ENCODE measurements around the gene MED13L.
"Not testable (repeated sequence)": the region's sequence is repeated elsewhere in the genome, so short reads cannot be mapped to it uniquely, and the experiment has no call there.

The MED13L gene

DNA sequence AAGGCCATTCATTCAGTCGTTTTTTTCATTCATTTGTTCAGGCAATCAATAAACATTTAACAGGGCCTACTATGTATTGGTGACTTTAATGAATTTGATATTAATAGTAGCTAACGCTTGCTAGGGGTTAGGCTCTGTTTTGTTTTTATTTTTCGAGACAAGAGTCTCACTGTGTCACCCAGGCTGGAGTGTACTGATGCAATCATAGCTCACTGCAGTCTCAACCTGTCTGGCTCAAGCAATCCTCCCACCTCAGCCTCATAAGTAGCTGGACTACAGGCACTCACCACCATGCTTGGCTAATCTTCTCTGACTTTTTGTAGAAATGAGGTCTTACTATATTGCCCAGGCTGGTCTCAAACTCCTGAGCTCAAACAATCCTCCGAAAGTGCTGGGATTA lies 25.6 kb upstream of the MED13L start:
- DNase-seq: no peak

GRCh38 chr12:116302166-116303058 lies 24.9 kb upstream of the MED13L start:
- DNase-seq: no peak

DNA sequence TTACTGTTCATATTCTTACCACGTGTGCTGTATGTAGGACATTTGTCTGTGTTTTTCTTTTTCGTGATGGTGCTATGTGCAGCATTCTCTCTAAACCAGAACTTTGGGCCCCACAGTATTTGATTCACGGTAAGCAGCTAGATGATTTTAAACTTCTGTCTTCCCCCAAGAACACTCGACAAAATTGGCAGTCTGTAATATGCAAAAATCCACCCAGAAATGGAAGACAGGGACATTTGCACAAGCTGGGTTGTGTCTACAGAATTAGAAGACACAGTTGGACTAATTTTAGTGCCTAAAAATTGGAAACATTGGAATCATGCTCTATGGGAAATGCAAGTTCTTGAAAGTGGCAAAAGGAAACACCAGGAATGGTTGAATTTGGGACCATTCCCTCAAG lies 24.1 kb upstream of the MED13L start:
- no peak for DNase-seq

DNA sequence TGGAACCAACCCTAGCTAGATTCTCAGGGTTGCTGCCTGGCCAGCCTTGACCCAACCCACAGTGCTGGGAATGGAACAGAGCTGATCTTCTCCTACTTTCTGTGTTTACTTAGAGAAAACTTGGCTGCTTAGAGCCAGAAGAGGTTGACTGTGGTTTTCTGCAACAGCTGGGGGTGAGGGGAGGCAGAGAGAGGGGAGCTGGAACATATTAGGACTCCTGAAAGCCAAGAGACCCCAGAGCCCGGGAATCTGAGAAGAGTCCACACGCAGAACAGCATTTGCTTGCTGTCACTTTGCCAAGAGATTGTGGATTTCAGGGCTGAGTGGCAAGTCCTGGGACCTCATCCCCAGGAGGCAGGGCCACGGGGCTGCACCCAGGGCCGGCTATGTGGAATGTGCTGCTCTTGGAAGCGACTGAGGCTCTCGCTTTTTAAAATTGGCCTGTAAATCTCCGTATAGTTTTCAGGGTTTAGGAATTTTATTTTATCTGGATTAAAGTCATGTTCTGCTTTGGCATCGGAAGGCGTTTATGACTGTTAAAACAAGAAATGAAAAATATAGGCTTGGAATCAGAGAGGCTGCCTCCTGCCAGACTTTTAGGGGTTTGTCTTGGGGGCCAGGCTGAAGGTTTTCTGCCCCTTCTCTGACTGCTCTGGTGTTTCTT lies 22.3 kb upstream of the MED13L start:
- peak; percentile 81 for DNase-seq

GRCh38 chr12:116299064-116299463 lies 21.6 kb upstream of the MED13L start:
- DNase-seq: no peak

DNA sequence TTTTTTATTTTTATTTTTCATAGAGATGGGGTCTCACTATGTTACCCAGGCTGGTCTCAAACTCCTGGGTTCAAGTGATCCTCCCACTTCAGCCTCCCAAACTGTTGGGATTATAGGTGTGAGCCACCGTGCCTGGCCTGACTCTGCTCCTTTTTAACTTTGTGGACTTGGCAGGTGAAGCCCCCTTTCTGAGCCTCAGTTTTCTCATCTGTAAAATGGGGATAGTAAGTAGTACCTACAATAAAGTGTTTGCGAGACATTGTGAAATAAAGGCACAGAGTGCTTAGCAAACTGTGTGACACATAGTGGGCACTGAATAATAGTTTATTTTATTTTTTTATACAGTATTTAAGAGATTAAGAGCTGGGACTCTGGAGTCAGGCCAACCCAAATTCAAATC lies 21.1 kb upstream of the MED13L start:
- no peak for DNase-seq

- DNase-seq: no peak
Measured at GRCh38 chr12:116297224-116297834, 19.8 kb upstream of the MED13L start.

DNA sequence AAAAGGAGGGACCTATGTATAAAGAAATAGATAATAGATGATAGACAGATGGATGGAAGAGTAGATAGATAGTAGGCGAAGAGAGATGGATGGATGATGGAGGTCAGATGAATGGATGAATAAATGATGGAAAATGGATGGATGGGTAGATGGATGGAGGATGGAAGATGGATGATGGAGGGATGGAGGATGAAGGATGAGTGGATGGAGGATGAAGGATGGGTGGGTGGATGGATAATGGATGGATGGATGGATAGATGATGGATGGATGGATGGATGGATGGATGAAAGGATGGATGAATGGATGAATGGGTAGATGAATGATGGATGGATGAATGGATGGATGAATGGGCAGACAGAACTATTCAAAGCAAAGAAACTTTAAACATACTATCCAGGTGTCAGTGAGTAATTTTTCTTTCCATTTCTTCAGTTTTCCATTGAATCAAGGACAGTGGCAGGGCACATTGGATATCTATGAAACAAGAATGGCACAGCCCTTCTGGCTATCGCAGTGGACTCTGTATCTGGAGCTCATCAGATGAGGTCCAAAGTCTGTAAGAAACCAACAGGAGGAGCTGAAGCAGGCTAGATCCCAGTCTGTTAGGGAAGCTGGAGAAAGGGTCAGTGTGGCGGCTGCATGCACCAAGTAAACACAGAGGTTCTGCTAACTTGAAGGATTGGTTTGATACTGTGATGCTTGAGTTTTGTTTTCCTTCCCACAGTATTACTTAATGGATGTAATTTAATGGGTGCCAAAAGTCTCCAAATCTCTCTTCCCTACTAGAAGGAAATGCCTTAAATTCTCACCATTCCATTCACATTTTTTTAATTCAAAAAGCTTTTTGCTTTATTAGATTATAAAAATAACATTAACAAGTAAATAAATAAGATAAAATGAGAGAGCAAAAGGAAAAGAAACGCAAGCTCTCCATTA lies 18.1 kb upstream of the MED13L start:
- DNase-seq: no peak

GRCh38 chr12:116294454-116295165 lies 17.1 kb upstream of the MED13L start:
- DNase-seq: no peak

- no peak for DNase-seq
Measured at GRCh38 chr12:116293687-116294453, 16.4 kb upstream of the MED13L start.

DNA sequence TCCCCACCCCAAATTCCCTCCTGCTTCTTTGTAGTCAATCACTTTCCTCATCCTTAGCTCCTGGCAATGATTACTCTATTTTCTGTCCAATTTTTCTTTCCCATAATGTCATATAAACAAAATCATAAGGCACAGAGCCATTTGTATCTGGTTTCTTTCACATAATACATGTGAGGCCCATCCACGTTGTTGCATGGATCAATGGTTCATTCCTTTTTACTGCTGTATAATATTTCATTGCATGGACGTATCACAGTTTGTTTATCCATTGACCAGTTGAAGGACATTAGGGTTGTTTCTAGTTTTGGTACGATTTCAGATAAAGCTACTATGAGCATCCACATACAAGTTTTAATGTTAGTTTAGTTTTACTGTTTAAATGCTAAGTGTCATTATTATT lies 13.7 kb upstream of the MED13L start:
- DNase-seq: no peak

DNA sequence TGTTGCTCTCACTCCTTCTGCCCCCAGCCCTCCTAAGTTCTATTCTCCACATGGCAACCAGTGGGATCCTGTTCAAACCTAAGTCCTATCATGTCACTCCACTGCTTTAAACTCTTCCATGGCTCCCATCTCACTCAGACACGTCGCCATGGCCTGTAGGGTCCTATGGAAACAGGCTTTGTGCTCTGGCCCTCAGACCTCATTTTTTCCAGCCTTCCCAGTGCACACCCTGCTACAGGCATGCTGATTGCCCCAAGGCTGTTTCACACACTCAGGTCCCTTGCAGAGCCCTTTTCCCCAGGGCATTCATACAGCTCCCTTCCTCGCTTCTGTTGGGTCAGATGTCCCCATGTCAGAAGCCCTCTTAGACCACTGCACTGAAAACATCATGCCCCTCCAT lies 11.2 kb upstream of the MED13L start:
- DNase-seq: no peak

- no peak for DNase-seq
Measured at GRCh38 chr12:116287842-116288301, 10.4 kb upstream of the MED13L start.

DNA sequence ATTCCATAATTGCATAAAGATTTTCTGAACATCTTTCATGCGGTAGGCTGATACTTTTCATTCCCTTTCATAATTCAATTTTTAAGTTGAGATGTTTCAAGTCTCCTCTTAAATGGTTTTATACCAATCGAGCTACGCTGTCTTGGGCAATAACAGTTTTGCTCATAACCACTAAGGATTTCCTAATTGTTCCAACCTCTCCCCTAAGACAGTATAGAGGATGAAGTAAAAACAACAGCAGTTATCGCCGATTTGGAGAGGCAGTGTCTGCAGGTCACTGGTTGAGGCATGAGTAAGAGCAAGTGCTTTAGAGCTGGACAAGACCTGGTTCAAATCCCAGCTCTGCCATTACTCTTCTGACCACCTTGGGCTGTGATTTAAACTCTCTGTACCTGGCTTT lies 6.9 kb upstream of the MED13L start:
- no peak for DNase-seq

DNA sequence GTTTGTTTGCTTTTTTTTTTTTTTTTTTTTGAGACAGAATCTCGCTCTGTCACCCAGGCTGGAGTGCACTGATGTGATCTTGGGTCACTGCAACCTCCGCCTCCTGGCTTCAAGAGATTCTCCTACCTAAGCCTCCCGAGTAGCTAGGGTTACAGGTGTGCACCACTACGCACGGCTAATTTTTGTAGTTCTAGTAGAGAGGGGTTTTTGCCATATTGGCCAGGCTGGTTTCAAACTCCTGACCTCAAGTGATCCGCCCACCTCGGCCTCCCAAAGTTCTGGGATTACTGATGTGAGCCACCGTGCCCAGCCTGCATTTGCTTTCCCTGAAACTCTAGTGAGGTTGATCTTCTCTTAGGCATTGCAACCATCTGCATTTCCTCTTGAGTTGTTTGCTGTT lies 6.4 kb upstream of the MED13L start:
- DNase-seq: not testable (repeated sequence)

GRCh38 chr12:116282371-116283286 lies 5.1 kb upstream of the MED13L start:
- DNase-seq: no peak

DNA sequence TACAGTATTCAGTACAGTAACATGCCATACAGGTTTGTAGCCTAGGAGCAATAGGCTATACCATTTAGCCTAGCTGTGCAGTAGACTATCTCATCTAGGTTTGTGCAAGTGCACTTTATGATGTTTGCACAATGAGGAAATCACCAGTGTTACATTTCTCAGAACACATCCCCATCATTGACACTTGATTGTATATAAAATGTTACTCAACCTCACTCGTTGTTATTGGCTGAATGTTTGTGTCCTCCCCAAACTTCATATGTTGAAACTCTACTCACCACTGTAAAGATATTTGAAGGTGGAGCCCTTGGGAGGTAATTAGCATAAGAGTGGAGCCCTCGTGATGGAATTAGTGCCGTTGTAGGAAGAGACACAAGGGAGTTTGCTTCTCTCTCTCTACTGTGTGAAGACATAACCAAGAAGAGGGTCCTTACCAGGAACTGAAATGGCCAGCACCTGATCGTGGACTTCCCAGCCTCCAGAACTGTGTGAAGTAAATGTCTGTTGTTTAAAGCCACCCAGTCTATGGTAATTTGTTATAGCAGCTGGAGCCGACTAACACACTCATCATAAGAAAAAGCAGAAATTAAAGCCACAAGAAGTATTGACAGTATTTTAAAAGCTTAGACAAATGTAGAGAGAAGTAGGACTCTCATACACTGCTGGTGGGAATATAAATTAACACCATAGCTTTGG lies 3.2 kb upstream of the MED13L start:
- DNase-seq: no peak

GRCh38 chr12:116278667-116279066 lies 1.2 kb upstream of the MED13L start:
- no peak for DNase-seq

DNA sequence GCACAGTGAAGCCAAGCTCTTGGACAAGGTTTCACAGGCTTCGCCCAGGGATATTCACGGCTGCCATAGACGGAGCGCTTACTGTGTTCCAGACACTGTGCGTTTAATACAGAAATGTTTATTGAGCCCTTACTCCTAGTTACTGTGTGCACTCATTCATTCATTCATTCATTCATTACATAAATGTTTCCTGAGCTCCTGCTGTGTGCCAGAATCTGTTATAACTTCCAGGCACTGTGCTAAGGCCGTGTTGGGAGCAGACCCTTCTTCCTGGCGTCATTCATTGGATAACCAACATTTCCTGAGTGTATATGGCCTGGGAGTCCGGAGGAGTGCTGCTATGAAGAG lies 760 bp upstream of the MED13L start:
- no peak for DNase-seq
